ENCODE measurements around the gene CLPTM1L. TPM values are rescaled to one million over a fixed set of nuclear protein-coding genes. Genes with fewer than 3 reads are reported as not detected.
"Not testable (repeated sequence)": the region's sequence is repeated elsewhere in the genome, so short reads cannot be mapped to it uniquely, and the experiment has no call there.

Gene CLPTM1L
- total RNA-seq, 1 donor from 2014 or later, result 101 TPM

GRCh38 chr5:1380910-1381309, 36.0 kb upstream of the CLPTM1L start:
- no peak for DNase-seq

GRCh38 chr5:1380011-1380817, 35.3 kb upstream of the CLPTM1L start:
- peak; percentile 48 for DNase-seq

GRCh38 chr5:1378866-1379659, 34.2 kb upstream of the CLPTM1L start:
- DNase-seq, result no peak

- DNase-seq, result no peak
Measured at GRCh38 chr5:1378096-1378495, 33.2 kb upstream of the CLPTM1L start.

- DNase-seq, result no peak
Measured at GRCh38 chr5:1376981-1377380, 32.1 kb upstream of the CLPTM1L start.

- no peak for DNase-seq
Measured at GRCh38 chr5:1375871-1376810, 31.2 kb upstream of the CLPTM1L start.

GRCh38 chr5:1374679-1375055, 29.8 kb upstream of the CLPTM1L start:
- no peak for DNase-seq

- no peak for DNase-seq
Measured at GRCh38 chr5:1374030-1374678, 29.3 kb upstream of the CLPTM1L start.

GRCh38 chr5:1371972-1372342, 27.1 kb upstream of the CLPTM1L start:
- DNase-seq, result not testable (repeated sequence)

- no peak for DNase-seq
Measured at GRCh38 chr5:1371218-1371971, 26.5 kb upstream of the CLPTM1L start.

GRCh38 chr5:1370006-1370405, 25.1 kb upstream of the CLPTM1L start:
- DNase-seq, result no peak

- no peak for DNase-seq
Measured at GRCh38 chr5:1368756-1369155, 23.9 kb upstream of the CLPTM1L start.

GRCh38 chr5:1368236-1368635, 23.3 kb upstream of the CLPTM1L start:
- no peak for DNase-seq

GRCh38 chr5:1367149-1367548, 22.2 kb upstream of the CLPTM1L start:
- no peak for DNase-seq

- no peak for DNase-seq
Measured at GRCh38 chr5:1366514-1366913, 21.6 kb upstream of the CLPTM1L start.

GRCh38 chr5:1364211-1364610, 19.3 kb upstream of the CLPTM1L start:
- DNase-seq, result no peak

- DNase-seq, result no peak
Measured at GRCh38 chr5:1363581-1363980, 18.7 kb upstream of the CLPTM1L start.

- no peak for DNase-seq
Measured at GRCh38 chr5:1363160-1363559, 18.3 kb upstream of the CLPTM1L start.

- DNase-seq, result no peak
Measured at GRCh38 chr5:1362242-1363015, 17.5 kb upstream of the CLPTM1L start.

- no peak for DNase-seq
Measured at GRCh38 chr5:1360861-1361260, 16.0 kb upstream of the CLPTM1L start.

All from occipital lobe (tissue), 2 donors.